K562 (cell line): ENCODE results near the gene CTF1. TPM values are rescaled to one million over a fixed set of nuclear protein-coding genes. Genes with fewer than 3 reads are reported as not detected.

Source experiments
- CBX1 ChIP-seq: sonication (generic); IDR thresholded peaks from 2 replicates; pipeline ENCODE4 v1.6.1; 2016; ENCODE audit warnings: antibody characterized with exemption, low read depth, mild to moderate bottlenecking
- CREB1 ChIP-seq, 2 experiments: sonication (generic) in 1 of 2; formaldehyde crosslinking in 1 of 2; IDR thresholded peaks; 2 replicates each; pipeline versions ENCODE4 v1.6.1 to v1.8.0; 2012 to 2022; ENCODE audit warnings: inconsistent platforms in 1 of 2, mild to moderate bottlenecking in 1 of 2, missing genetic modification reagents in 1 of 2, moderate library complexity in 1 of 2
- CUX1 ChIP-seq: fragments of 200-800 bp; sonication (Bioruptor generic); IDR thresholded peaks from 2 replicates; pipeline ENCODE4 v1.6.1; 2016; ENCODE audit warnings: missing genetic modification characterization, missing compliant biosample characterization
- FOXJ3 ChIP-seq: sonication (generic); formaldehyde crosslinking; IDR thresholded peaks from 2 replicates; pipeline ENCODE4 v1.4.0; 2020; ENCODE audit warnings: mild to moderate bottlenecking, missing genetic modification reagents
- HDAC8 ChIP-seq: fragments of 450-650 bp; IDR thresholded peaks from 2 replicates; pipeline ENCODE4 v1.6.1; 2016; ENCODE audit warnings: mild to moderate bottlenecking, missing genetic modification characterization, moderate library complexity, missing compliant biosample characterization
- KDM2B ChIP-seq: fragments of 250-450 bp; sonication (Bioruptor Pico); IDR thresholded peaks from 2 replicates; pipeline ENCODE4 v1.8.0; 2021; ENCODE audit warnings: mild to moderate bottlenecking, moderate library complexity
- MCM3 ChIP-seq: fragments of 450-650 bp; IDR thresholded peaks from 2 replicates; pipeline ENCODE4 v1.6.1; 2016
- PHB ChIP-seq: fragments of 250-450 bp; sonication (Bioruptor Pico); IDR thresholded peaks from 2 replicates; pipeline ENCODE4 v1.5.0; 2021
- POLR2A ChIP-seq: fragments of 450-650 bp; conservative IDR thresholded peaks from 2 replicates; pipeline ENCODE4 v1.6.1; 2016
- POLR2B ChIP-seq: fragments of 450-650 bp; IDR thresholded peaks from 2 replicates; pipeline ENCODE4 v1.6.1; 2018; ENCODE audit warnings: low read depth; ENCODE audit not compliant: partially characterized antibody
- RAD51 ChIP-seq: fragments of 450-650 bp; IDR thresholded peaks from 2 replicates; pipeline ENCODE4 v1.7.1; 2016; ENCODE audit warnings: low read depth, mild to moderate bottlenecking, borderline replicate concordance
- RB1 ChIP-seq: fragments of 450-650 bp; IDR thresholded peaks from 2 replicates; pipeline ENCODE4 v1.6.1; 2017; ENCODE audit warnings: low read depth, mild to moderate bottlenecking
- SREBF1 ChIP-seq: fragments of 150-350 bp; IDR thresholded peaks from 2 replicates; pipeline ENCODE4 v1.6.1; 2014; ENCODE audit warnings: antibody characterized with exemption, low read depth, low read length, borderline replicate concordance
- SUPT5H ChIP-seq: fragments of 450-650 bp; IDR thresholded peaks from 2 replicates; pipeline ENCODE4 v1.6.1; 2016
- TAF1 ChIP-seq: IDR thresholded peaks from 2 replicates; pipeline ENCODE4 v1.6.1; 2011; ENCODE audit warnings: mild to moderate bottlenecking, low read length, moderate library complexity; ENCODE audit not compliant: insufficient read depth, control insufficient read depth, severe bottlenecking; ENCODE audit errors: extremely low read depth
- ZFP36 ChIP-seq: fragments of 150-350 bp; IDR thresholded peaks from 2 replicates; pipeline ENCODE4 v1.6.1; 2018; ENCODE audit warnings: low read length, low read depth; ENCODE audit not compliant: partially characterized antibody
- ZNF197 ChIP-seq: fragments of 200-800 bp; sonication (Bioruptor generic); IDR thresholded peaks from 2 replicates; pipeline ENCODE4 v1.6.1; 2016; ENCODE audit warnings: low read depth, missing genetic modification characterization, missing compliant biosample characterization
- polyA plus RNA-seq, 8 experiments: library from polyadenylated mRNA; depleted of rRNA in 4 of 8; stranded (reverse) in 5 of 8; unstranded in 3 of 8; fragments of >200 nt; fragmentation: Nextera tagmentation in 2 of 8; fragmentation: Illumina TruSeq in 1 of 8; extraction: Ambion mirVana in 2 of 8; extraction: Trizol in 1 of 8; gene quantifications; 2 replicates each; pipeline versions ENCODE4 v1.2.1 to v1.2.3, GENCODE V29; 2011 to 2014; ENCODE audit warnings: inconsistent platforms in 1 of 8, missing spikeins in 1 of 8
- total RNA-seq, 7 experiments: library from RNA; depleted of rRNA in 6 of 7; stranded (reverse); fragments of >200 nt in 6 of 7; fragmentation: Illumina TruSeq in 2 of 7; extraction: Trizol in 2 of 7; gene quantifications; 2 replicates each; pipeline versions ENCODE4 v1.2.1 to v1.2.3, GENCODE V29; 2011 to 2021; ENCODE audit warnings: low replicate concordance in 1 of 7
- TF ChIP-seq, protein P1 (sequence below): fragments of 250-450 bp; sonication (Bioruptor Pico); IDR thresholded peaks from 2 replicates; pipeline ENCODE4 v1.5.0; 2021

The CTF1 gene
- total and polyA plus RNA-seq, 9 of the 15 experiments (the other 6 are each of a cell fraction or from before 2014, with no cell fraction given), result 0.24 to 2.5 (median 0.44) TPM

DNA sequence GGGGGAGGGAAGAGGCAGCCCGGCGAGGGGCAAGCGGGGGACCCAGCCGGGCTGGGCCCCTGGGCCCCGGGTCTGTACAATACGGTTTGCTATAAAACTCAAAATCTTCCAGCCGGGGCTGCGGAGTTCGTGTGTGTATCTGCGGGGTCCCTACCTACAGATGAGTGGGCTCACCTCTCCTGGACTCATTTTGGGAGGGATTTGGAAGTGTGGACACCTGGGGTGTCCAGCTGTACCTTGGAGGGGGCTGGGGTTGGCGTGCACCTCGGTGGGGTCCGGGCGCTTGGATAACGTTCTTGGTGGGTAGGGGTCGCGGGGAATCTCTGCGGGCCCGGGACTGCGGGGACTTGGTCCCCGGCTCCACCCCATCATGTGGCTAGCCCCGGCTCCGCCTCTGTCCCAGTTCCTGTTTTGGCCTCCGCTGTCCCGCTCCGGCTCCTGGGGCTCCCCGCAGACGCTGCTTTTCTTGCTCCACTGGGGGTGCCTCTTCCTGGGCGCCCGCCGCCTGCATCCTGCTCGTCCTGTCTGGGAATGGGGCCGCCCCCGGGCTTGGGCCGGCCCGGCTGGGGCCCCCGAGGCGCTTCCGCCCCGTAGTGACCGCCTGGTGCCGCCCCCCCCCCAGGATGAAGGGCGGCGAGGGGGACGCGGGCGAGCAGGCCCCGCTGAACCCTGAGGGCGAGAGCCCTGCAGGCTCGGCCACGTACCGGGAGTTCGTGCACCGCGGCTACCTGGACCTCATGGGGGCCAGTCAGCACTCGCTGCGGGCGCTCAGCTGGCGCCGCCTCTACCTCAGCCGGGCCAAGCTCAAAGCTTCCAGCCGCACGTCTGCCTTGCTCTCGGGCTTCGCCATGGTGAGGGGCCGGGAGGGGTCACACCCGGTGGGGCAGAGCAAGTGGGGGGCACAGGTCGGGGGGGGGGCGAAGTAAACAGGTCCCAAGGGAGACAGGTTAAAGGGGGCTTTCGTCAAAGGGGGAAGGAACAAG, 52.5 kb downstream of the CTF1 start, which contains the start of gene ORAI3 (continued):
- TF ChIP-seq CUX1 (no peak), ZFP36 (peak; percentile 73), CREB1 (IDR thresholded peaks at IDR 0.05) (no peak), CREB1 (CRISPR knock-in tag; IDR thresholded peaks at IDR 0.05) (0 out of 2 replicates have a peak, but pooled peaks have one; percentile 36), RB1 (0 out of 2 replicates have a peak, but pooled peaks have one; percentile 48), SUPT5H (peak; percentile 77), HDAC8 (no peak), PHB (no peak), FOXJ3 (CRISPR knock-in tag) (no peak), RAD51 (peak; percentile 38; the same call in 1 of the 2 replicates), KDM2B (CRISPR knock-in tag) (peak; percentile 41; the same call in 1 of the 2 replicates), CBX1 (peak; percentile 48; the same call in 1 of the 2 replicates), POLR2A (peak; percentile 73), ZNF197 (CRISPR knock-in tag) (no peak), POLR2B (peak; percentile 72), SREBF1 (no peak), MCM3 (no peak), TAF1 (peak; percentile 58)
- TF ChIP-seq, protein P1, sequence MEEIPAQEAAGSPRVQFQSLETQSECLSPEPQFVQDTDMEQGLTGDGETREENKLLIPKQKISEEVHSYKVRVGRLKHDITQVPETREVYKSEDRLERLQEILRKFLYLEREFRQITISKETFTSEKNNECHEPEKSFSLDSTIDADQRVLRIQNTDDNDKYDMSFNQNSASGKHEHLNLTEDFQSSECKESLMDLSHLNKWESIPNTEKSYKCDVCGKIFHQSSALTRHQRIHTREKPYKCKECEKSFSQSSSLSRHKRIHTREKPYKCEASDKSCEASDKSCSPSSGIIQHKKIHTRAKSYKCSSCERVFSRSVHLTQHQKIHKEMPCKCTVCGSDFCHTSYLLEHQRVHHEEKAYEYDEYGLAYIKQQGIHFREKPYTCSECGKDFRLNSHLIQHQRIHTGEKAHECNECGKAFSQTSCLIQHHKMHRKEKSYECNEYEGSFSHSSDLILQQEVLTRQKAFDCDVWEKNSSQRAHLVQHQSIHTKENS (CRISPR knock-in tag), result no peak
